Stimulated activated CD8-positive, alpha-beta memory T cell treated with anti-CD3 and anti-CD28 coated beads, Interleukin-15, amount 100 ng/mL, for 1 hour (primary cell): ENCODE results near the gene MTCL1.

Experiments
- DNase-seq: peaks from one replicate; pipeline ENCODE4 v3.0.0-alpha.2; 2020; ENCODE audit warnings: low read depth

Gene MTCL1

GRCh38 chr18:8865934-8866333 is 160.6 kb downstream of the MTCL1 start:
- DNase-seq = no peak

DNA sequence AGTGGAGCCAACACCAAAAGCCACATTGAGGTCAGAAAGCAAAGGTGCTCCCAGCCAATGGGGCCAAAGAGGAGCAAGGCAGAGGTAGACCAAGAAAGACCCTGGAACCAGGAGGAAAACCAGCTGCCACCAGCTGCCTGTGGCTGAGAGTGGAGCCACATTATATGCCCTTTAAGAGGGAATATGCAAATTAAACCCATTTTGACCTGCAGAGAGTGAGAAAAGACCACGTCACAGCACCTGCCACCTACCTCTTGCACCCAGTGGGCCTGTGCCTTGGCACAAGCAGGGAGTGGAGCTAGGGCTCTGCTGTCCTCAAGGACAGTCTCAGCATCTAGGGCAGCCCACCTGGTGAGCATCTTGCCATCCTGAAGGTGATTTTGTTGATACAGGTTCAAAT is 161.3 kb downstream of the MTCL1 start:
- DNase-seq = no peak

- DNase-seq = no peak
These were observed 162.9 kb downstream of the MTCL1 start for GRCh38 chr18:8868276-8868675.

DNA sequence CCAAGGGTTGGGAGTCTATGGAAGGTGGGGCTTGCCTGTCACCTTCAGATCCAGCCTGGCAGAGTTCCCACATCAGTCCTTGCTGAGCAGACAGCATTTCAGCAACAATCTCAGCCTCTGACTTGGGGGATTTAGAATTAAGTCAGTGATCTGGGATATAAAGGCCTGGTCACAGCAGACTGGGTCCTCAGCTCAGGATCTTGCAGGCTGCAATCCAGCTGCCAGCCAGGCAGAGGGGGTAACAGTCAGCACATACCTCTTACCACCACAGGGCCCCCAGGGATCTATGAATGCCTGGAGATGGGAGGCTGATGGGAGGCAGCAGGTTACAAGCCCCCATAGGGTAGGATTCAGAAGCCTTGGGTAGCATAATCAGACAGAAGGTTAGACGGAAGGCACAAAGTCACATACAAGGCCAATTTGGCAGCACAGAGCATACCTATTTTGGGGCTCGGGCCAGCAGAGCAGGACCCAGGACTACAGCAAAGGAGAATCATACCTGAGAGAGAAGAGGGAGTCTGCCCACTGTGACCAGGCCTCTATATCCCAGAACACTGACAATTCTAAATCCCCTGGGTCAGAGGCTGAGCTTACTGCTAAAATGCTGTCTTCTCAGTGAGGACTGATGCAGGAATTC is 163.5 kb downstream of the MTCL1 start:
- DNase-seq = no peak

DNA sequence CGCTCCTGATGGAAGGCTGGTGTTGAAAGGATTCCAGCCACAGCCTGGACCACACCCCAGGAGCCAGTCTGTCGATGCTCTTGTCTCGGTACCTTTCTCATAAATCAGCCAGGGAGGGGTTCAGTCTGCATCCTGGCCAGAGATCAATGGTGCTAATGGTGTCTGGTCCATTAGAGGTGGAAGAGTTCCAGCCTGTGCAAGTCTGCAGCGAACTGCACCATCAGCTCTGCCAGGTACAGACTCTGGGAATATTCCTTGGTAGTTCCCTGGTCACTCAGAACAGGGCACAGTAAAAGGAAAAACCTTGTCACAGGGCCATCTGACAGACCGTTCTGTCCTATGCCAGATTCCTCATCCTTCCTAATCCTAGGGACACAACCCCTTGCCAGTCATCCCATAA is 164.3 kb downstream of the MTCL1 start:
- DNase-seq = no peak

DNA sequence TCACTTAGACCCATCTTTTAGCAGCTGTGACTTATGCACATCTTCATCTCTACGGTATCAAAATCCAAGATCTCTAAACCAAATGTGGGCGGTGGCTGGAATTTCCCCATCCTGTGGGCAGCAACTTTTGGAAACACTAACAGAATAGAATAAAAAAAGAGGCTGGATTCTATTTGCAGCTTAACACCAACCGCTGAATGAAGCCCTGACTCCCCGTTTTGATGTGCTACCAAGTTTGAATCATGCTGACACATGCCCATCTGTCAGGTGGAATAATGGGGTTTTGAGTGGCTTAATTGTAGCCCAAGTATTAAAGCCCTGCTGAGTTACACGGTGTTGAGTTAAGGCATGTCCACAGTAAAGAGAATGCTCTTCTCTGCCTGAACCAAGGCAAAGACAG is 165.2 kb downstream of the MTCL1 start:
- no peak for DNase-seq

DNA sequence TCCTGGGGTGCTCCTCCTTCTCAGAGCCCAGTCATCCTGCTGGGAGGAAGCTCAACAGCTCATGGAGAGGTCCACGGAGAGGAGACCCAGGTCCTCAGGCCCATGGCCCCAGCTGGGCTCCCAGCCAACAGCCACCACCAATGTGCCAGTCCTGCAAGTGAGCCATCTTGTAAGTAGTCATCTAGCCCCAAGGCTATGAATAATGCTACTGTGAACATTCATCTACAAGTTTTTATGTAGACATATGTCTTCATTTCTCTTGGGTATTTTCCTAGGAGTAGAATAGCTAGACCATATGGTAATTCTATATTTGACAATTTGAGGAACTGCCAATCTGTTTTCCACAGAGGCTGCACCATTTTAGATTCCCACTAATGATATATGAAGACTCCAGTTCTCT is 166.1 kb downstream of the MTCL1 start:
- DNase-seq = no peak

DNA sequence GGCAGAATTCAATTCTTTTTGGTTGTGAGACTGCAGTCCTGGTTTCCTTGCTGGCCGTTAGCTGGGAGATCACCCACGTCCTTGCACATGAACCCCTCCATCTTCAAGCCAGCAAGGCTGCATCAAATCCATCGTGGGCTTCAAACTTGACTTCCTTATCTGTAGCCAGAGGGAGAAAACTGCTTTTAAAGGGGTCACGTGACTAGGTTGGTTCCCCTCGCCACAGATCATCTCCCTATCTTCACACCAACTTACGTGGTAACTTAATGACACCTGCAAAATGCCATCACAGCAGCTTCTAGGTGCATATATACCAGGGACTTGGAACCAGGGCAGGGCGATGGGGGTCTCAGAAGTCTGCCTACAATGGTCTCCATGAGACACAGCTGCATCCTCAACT is 169.5 kb downstream of the MTCL1 start:
- DNase-seq = no peak

GRCh38 chr18:8876887-8877286 is 171.5 kb downstream of the MTCL1 start:
- no peak for DNase-seq

GRCh38 chr18:8881103-8881502 is 175.7 kb downstream of the MTCL1 start:
- no peak for DNase-seq
